Measurements from ENCODE around the gene AMOT. TPM values are rescaled to one million over a fixed set of nuclear protein-coding genes. Genes with fewer than 3 reads are reported as not detected.
A peak's percentile ranks its signal among the peaks of the same experiment; 100 is the strongest.

Gene AMOT
- polyA plus RNA-seq, 1 donor (not counting 4 experiments of a cell fraction or from before 2014, with no cell fraction given) = 0.21 TPM

DNA sequence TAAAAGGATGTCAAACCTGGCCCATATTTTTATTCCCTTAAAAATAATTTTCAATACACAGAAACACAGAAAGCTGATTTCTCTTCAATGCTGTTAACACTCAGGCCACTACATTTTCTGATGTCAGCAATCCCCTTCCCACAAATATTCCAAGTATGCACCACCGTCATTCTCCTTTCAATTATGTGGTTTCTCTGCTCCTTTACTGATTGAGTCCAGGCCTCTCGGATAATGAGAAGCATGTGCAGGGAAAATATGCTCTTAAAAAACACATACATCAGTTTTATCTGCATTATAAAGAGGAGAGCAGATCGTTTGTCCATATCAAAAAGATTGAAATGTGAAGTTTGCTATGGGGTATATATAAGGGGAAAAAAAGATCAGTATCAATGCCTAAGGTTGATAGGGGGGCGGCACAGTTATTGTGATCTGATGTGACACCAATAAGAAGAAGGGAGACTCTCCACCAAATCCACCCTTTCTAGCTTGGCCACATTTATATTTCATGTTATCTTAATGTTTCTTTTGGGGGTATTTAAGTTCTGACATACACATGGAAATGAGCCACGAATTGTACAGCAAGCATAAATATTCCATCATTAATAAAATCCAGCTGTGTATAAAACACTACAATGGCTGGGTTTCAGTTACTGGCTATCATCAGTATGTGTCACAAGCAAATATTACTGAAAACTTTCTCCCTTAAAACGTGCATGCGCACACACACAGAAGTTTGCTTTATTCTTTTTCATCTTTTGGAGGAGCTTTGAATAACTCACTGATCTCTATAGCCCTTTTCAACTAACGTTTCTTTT lies 6.4 kb downstream of the AMOT start:
- FAIRE-seq (no peak), DNase-seq (ENCODE audit: low read depth, low spot score) (no peak)
- H3K27ac ChIP-seq (ENCODE audit: control insufficient read depth, insufficient read depth, low read length) = no peak overlapping the region
- no peaks in the 10 kb centered on the region for H3K9me1 ChIP-seq (ENCODE audit: control insufficient read depth, extremely low read depth, insufficient read depth, low read length)
- no peaks in the 10 kb centered on the region for H4K20me1 ChIP-seq (ENCODE audit: control insufficient read depth, extremely low read depth, insufficient read depth, low read length)
- dilution Hi-C loops (cut with MboI; ENCODE audit: extremely low pct_ligation_motif_present, low sequenced_read_pairs) = no loop called here
- no peak for TF ChIP-seq EZH2 (IDR thresholded peaks at IDR 0.05; ENCODE audit: low read length)
- TF ChIP-seq, protein P1, sequence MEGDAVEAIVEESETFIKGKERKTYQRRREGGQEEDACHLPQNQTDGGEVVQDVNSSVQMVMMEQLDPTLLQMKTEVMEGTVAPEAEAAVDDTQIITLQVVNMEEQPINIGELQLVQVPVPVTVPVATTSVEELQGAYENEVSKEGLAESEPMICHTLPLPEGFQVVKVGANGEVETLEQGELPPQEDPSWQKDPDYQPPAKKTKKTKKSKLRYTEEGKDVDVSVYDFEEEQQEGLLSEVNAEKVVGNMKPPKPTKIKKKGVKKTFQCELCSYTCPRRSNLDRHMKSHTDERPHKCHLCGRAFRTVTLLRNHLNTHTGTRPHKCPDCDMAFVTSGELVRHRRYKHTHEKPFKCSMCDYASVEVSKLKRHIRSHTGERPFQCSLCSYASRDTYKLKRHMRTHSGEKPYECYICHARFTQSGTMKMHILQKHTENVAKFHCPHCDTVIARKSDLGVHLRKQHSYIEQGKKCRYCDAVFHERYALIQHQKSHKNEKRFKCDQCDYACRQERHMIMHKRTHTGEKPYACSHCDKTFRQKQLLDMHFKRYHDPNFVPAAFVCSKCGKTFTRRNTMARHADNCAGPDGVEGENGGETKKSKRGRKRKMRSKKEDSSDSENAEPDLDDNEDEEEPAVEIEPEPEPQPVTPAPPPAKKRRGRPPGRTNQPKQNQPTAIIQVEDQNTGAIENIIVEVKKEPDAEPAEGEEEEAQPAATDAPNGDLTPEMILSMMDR (optimal IDR thresholded peaks at IDR 0.05 in 1 of 3, IDR thresholded peaks at IDR 0.05 in 1 of 3, conservative IDR thresholded peaks at IDR 0.05 in 1 of 3; ENCODE audit: extremely low read depth in 1 of 3, insufficient read depth in 2 of 3, low read length in 3 of 3) = no peak
- H3K36me3 ChIP-seq (ENCODE audit: control insufficient read depth in 2 of 2, extremely low read depth in 1 of 2, insufficient read depth in 2 of 2, low read length in 2 of 2) = peaks cover 0 to 2% of the 10 kb centered on the region in 2 experiments
- no peaks in the 10 kb centered on the region for H3K9me3 ChIP-seq (ENCODE audit: control insufficient read depth, low read depth, low read length)
- H3K27me3 ChIP-seq (ENCODE audit: control insufficient read depth, extremely low read depth, insufficient read depth, low read length) = peaks cover 4% of the 10 kb centered on the region
- H3K4me3 ChIP-seq (ENCODE audit: control insufficient read depth in 2 of 3, extremely low read depth in 1 of 3, insufficient read depth in 2 of 3, low read depth in 1 of 3, low read length in 3 of 3) = no peak overlapping the region
- no peaks in the 10 kb centered on the region for H3K79me2 ChIP-seq (ENCODE audit: control insufficient read depth, insufficient read depth, low read length)
- H2AFZ ChIP-seq (ENCODE audit: control insufficient read depth, low read length) = no peak overlapping the region
- peaks cover 2% of the 10 kb centered on the region for H3K4me1 ChIP-seq (ENCODE audit: control insufficient read depth, extremely low read depth, insufficient read depth, low read length)
- no peak overlapping the region for H3K9ac ChIP-seq (ENCODE audit: control insufficient read depth, extremely low read depth, insufficient read depth, low read length)
- no peak overlapping the region for H3K4me2 ChIP-seq (ENCODE audit: control insufficient read depth, extremely low read depth, insufficient read depth, low read depth, low read length)

DNA sequence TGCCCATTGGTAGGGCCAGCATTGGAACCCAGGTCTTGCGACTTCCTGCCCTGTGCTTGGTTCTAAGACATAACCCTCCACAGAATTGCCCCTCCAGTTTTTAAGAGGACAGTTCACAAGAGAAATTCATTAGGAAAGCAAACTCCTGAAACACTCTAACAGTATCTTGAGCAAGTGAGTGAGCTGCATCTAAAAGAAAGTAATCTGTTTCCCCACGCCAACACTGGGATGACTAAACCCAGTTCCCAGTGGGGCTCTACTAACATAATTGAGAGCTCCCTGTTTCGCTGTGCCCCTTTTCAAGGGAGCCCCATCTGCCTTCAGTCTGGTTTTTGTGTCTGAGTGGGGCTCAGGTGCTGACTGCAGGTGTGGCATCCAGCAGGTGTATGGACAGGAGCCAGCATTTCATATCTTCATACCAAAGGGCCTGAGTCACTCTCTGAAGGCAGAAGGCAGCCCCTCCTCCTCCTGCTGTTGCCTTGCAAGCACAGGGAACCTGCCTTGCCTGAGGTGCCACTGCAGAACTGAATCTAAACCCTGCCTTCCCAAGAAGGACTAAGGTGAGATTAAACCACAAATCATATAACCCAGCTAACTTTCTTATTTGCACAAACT lies 8.0 kb downstream of the AMOT start:
- dilution Hi-C loops (cut with MboI; ENCODE audit: extremely low pct_ligation_motif_present, low sequenced_read_pairs) = no loop called here

More for the DNA sequence above, 8.0 kb downstream of the AMOT start:
- no peaks in the 10 kb centered on the region for H3K9me1 ChIP-seq (ENCODE audit: control insufficient read depth, extremely low read depth, insufficient read depth, low read length)
- H3K27me3 ChIP-seq (ENCODE audit: control insufficient read depth, extremely low read depth, insufficient read depth, low read length) = peaks cover 4% of the 10 kb centered on the region
- no peaks in the 10 kb centered on the region for H4K20me1 ChIP-seq (ENCODE audit: control insufficient read depth, extremely low read depth, insufficient read depth, low read length)
- FAIRE-seq = peak; percentile 34
- peaks cover 2% of the 10 kb centered on the region for H3K4me1 ChIP-seq (ENCODE audit: control insufficient read depth, extremely low read depth, insufficient read depth, low read length)
- H3K4me3 ChIP-seq (ENCODE audit: control insufficient read depth in 2 of 3, extremely low read depth in 1 of 3, insufficient read depth in 2 of 3, low read depth in 1 of 3, low read length in 3 of 3) = no peak overlapping the region
- no peaks in the 10 kb centered on the region for H3K9me3 ChIP-seq (ENCODE audit: control insufficient read depth, low read depth, low read length)
- H3K36me3 ChIP-seq (ENCODE audit: control insufficient read depth in 2 of 2, extremely low read depth in 1 of 2, insufficient read depth in 2 of 2, low read length in 2 of 2) = peaks cover 0 to 2% of the 10 kb centered on the region in 2 experiments
- no peak overlapping the region for H3K4me2 ChIP-seq (ENCODE audit: control insufficient read depth, extremely low read depth, insufficient read depth, low read depth, low read length)
- no peak overlapping the region for H3K27ac ChIP-seq (ENCODE audit: control insufficient read depth, insufficient read depth, low read length)
- no peak for DNase-seq (ENCODE audit: low read depth, low spot score)
- H2AFZ ChIP-seq (ENCODE audit: control insufficient read depth, low read length) = no peak overlapping the region
- H3K9ac ChIP-seq (ENCODE audit: control insufficient read depth, extremely low read depth, insufficient read depth, low read length) = no peak overlapping the region
- no peaks in the 10 kb centered on the region for H3K79me2 ChIP-seq (ENCODE audit: control insufficient read depth, insufficient read depth, low read length)
- TF ChIP-seq EZH2 (IDR thresholded peaks at IDR 0.05; ENCODE audit: low read length) = no peak
- TF ChIP-seq, protein P1 (optimal IDR thresholded peaks at IDR 0.05 in 1 of 3, IDR thresholded peaks at IDR 0.05 in 1 of 3, conservative IDR thresholded peaks at IDR 0.05 in 1 of 3; ENCODE audit: extremely low read depth in 1 of 3, insufficient read depth in 2 of 3, low read length in 3 of 3) = no peak

Data from keratinocyte (primary cell).